SU-DHL-6 (cell line): ENCODE data around the gene PRSS37.

ENCODE experiments used
- H2AFZ ChIP-seq: fragments of 200-600 bp; sonication (generic); 2 replicates; pipeline ENCODE4 v1.6.1; 2014; ENCODE audit warnings: low read depth, mild to moderate bottlenecking, moderate library complexity, mixed read lengths, antibody characterized with exemption, low read length; ENCODE audit not compliant: severe bottlenecking
- H3F3A ChIP-seq: fragments of 200-600 bp; shearing (Covaris generic); 2 replicates; pipeline ENCODE4 v1.6.0; 2016; ENCODE audit warnings: antibody characterized with exemption, mild to moderate bottlenecking; ENCODE audit not compliant: insufficient read depth
- H3K27ac ChIP-seq: fragments of 200-600 bp; sonication (generic); 2 replicates; pipeline ENCODE4 v1.5.1; 2016; ENCODE audit warnings: low read depth, mild to moderate bottlenecking, low read length, moderate library complexity, mixed read lengths
- H3K27me3 ChIP-seq: fragments of 200-600 bp; sonication (generic), shearing (Covaris generic); 2 replicates; pipeline ENCODE4 v1.6.0; 2014; ENCODE audit warnings: mild to moderate bottlenecking, low read length
- H3K36me3 ChIP-seq: fragments of 200-600 bp; sonication (generic); 2 replicates; pipeline ENCODE4 v1.6.1; 2014; ENCODE audit warnings: mild to moderate bottlenecking, low read length, mixed read lengths
- H3K4me2 ChIP-seq: fragments of 300-600, 200-600 bp; shearing (Covaris generic), sonication (generic); 2 replicates; pipeline ENCODE4 v1.6.0; 2014; ENCODE audit warnings: low read length, low read depth, mild to moderate bottlenecking; ENCODE audit not compliant: poor library complexity, severe bottlenecking
- H3K4me3 ChIP-seq: fragments of 200-600 bp; sonication (generic); 2 replicates; pipeline ENCODE4 v1.5.1; 2014; ENCODE audit warnings: antibody characterized with exemption, low read length, mild to moderate bottlenecking, mixed read lengths; ENCODE audit not compliant: insufficient read depth, poor library complexity, severe bottlenecking
- H3K79me2 ChIP-seq: fragments of 200-600 bp; sonication (generic); 2 replicates; pipeline ENCODE4 v1.6.1; 2014; ENCODE audit warnings: mild to moderate bottlenecking, low read length, moderate library complexity; ENCODE audit not compliant: insufficient read depth
- H3K9ac ChIP-seq: fragments of 200-600 bp; sonication (generic); 2 replicates; pipeline ENCODE4 v1.7.0; 2014; ENCODE audit warnings: mild to moderate bottlenecking, low read length
- H3K9me2 ChIP-seq: fragments of 200-600 bp; sonication (generic); replicated peaks from 2 replicates; pipeline ENCODE4 v1.6.1; 2014; ENCODE audit warnings: low read length; ENCODE audit not compliant: insufficient read depth
- H3K9me3 ChIP-seq: fragments of 200-600 bp; sonication (generic); 2 replicates; pipeline ENCODE4 v1.6.1; 2014; ENCODE audit warnings: low read length, mixed read lengths; ENCODE audit not compliant: insufficient read depth
- H4K20me1 ChIP-seq: fragments of 200-600 bp; sonication (generic); 2 replicates; pipeline ENCODE4 v1.6.1; 2014; ENCODE audit warnings: low read depth, mild to moderate bottlenecking, antibody characterized with exemption, low read length, moderate library complexity, mixed read lengths
- CTCF ChIP-seq: fragments of 200-600 bp; sonication (generic); IDR thresholded peaks from one replicate; pipeline ENCODE4 v1.5.1; 2017; ENCODE audit warnings: antibody characterized with exemption, mild to moderate bottlenecking, low read length, moderate library complexity; ENCODE audit not compliant: insufficient read depth, poor library complexity, severe bottlenecking
- EZH2phosphoT487 ChIP-seq: fragments of 200-600 bp; sonication (generic), shearing (Covaris generic); conservative IDR thresholded peaks from 2 replicates; pipeline ENCODE4 v1.6.1; 2018; ENCODE audit warnings: mild to moderate bottlenecking, antibody characterized with exemption, low read length, moderate library complexity, mixed read lengths

Gene PRSS37

GRCh38 chr7:141841385-141841784 lies at the start of gene PRSS37:
TSS of gene PRSS37 (minus strand) at chr7:141841485. CDS start at chr7:141841049, 436 bp downstream.
- no peaks in the 10 kb centered on the region for H3K36me3 ChIP-seq
- H3K9me3 ChIP-seq: no peaks in the 10 kb centered on the region
- H3K4me2 ChIP-seq: no peak within 1 kb of the TSS
- no peaks in the 10 kb centered on the region for H3K27me3 ChIP-seq
- H4K20me1 ChIP-seq: no peaks in the 10 kb centered on the region
- no peak within 1 kb of the TSS for H3K9ac ChIP-seq
- no peaks in the 10 kb centered on the region for H3K9me2 ChIP-seq
- H3K79me2 ChIP-seq: no peaks in the 10 kb centered on the region
- no peak within 1 kb of the TSS for H2AFZ ChIP-seq
- H3F3A ChIP-seq: no peaks in the 10 kb centered on the region
- no peak within 1 kb of the TSS for H3K4me3 ChIP-seq
- TF ChIP-seq CTCF: no peak
- TF ChIP-seq EZH2phosphoT487: no peak
- no peak within 1 kb of the TSS for H3K27ac ChIP-seq

GRCh38 chr7:141889321-141889720 lies 48.0 kb upstream of the PRSS37 start:
- no peak for TF ChIP-seq CTCF
- TF ChIP-seq EZH2phosphoT487: no peak
- H4K20me1 ChIP-seq: no peaks in the 10 kb centered on the region
- no peak overlapping the region for H3K27ac ChIP-seq
- no peaks in the 10 kb centered on the region for H3K27me3 ChIP-seq
- no peaks in the 10 kb centered on the region for H3K9me2 ChIP-seq
- no peaks in the 10 kb centered on the region for H3K36me3 ChIP-seq
- no peak overlapping the region for H2AFZ ChIP-seq
- no peaks in the 10 kb centered on the region for H3K79me2 ChIP-seq
- no peak overlapping the region for H3K9ac ChIP-seq
- no peaks in the 10 kb centered on the region for H3K9me3 ChIP-seq
- H3K4me2 ChIP-seq: no peak overlapping the region
- no peaks in the 10 kb centered on the region for H3F3A ChIP-seq
- no peak overlapping the region for H3K4me3 ChIP-seq

- Histone ChIP-seq H3K4me3 (no peak overlapping the region), H3K9me2 (no peaks in the 10 kb centered on the region), H3F3A (no peaks in the 10 kb centered on the region), H3K79me2 (no peaks in the 10 kb centered on the region), H3K27ac (no peak overlapping the region), H3K9me3 (no peaks in the 10 kb centered on the region), H3K27me3 (no peaks in the 10 kb centered on the region), H2AFZ (no peak overlapping the region), H3K36me3 (no peaks in the 10 kb centered on the region), H4K20me1 (no peaks in the 10 kb centered on the region), H3K9ac (no peak overlapping the region), H3K4me2 (no peak overlapping the region)
- TF ChIP-seq CTCF: no peak
- TF ChIP-seq EZH2phosphoT487: no peak
Observed at GRCh38 chr7:141884539-141885225, 43.4 kb upstream of the PRSS37 start.

- no peak overlapping the region for H3K4me2 ChIP-seq
- H3K4me3 ChIP-seq: no peak overlapping the region
- H3K79me2 ChIP-seq: no peaks in the 10 kb centered on the region
- H3K27me3 ChIP-seq: no peaks in the 10 kb centered on the region
- TF ChIP-seq CTCF (no peak), EZH2phosphoT487 (no peak)
- H2AFZ ChIP-seq: no peak overlapping the region
- H3K9ac ChIP-seq: no peak overlapping the region
- no peaks in the 10 kb centered on the region for H3K9me2 ChIP-seq
- H3K27ac ChIP-seq: no peak overlapping the region
- H3K36me3 ChIP-seq: no peaks in the 10 kb centered on the region
- no peaks in the 10 kb centered on the region for H3F3A ChIP-seq
- H3K9me3 ChIP-seq: no peaks in the 10 kb centered on the region
- no peaks in the 10 kb centered on the region for H4K20me1 ChIP-seq
Observed at GRCh38 chr7:141880960-141881359, 39.7 kb upstream of the PRSS37 start.
